HG02973 (cell line): Measurements from ENCODE around the gene TRAPPC10.

Experiments
- ATAC-seq: cut with Tn5 transposase; IDR thresholded peaks from one replicate; pipeline ENCODE4 v1.9.1; 2021; ENCODE audit warnings: moderate library complexity; ENCODE audit not compliant: unreplicated experiment

The TRAPPC10 gene, protein sequence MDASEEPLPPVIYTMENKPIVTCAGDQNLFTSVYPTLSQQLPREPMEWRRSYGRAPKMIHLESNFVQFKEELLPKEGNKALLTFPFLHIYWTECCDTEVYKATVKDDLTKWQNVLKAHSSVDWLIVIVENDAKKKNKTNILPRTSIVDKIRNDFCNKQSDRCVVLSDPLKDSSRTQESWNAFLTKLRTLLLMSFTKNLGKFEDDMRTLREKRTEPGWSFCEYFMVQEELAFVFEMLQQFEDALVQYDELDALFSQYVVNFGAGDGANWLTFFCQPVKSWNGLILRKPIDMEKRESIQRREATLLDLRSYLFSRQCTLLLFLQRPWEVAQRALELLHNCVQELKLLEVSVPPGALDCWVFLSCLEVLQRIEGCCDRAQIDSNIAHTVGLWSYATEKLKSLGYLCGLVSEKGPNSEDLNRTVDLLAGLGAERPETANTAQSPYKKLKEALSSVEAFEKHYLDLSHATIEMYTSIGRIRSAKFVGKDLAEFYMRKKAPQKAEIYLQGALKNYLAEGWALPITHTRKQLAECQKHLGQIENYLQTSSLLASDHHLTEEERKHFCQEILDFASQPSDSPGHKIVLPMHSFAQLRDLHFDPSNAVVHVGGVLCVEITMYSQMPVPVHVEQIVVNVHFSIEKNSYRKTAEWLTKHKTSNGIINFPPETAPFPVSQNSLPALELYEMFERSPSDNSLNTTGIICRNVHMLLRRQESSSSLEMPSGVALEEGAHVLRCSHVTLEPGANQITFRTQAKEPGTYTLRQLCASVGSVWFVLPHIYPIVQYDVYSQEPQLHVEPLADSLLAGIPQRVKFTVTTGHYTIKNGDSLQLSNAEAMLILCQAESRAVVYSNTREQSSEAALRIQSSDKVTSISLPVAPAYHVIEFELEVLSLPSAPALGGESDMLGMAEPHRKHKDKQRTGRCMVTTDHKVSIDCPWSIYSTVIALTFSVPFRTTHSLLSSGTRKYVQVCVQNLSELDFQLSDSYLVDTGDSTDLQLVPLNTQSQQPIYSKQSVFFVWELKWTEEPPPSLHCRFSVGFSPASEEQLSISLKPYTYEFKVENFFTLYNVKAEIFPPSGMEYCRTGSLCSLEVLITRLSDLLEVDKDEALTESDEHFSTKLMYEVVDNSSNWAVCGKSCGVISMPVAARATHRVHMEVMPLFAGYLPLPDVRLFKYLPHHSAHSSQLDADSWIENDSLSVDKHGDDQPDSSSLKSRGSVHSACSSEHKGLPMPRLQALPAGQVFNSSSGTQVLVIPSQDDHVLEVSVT

DNA sequence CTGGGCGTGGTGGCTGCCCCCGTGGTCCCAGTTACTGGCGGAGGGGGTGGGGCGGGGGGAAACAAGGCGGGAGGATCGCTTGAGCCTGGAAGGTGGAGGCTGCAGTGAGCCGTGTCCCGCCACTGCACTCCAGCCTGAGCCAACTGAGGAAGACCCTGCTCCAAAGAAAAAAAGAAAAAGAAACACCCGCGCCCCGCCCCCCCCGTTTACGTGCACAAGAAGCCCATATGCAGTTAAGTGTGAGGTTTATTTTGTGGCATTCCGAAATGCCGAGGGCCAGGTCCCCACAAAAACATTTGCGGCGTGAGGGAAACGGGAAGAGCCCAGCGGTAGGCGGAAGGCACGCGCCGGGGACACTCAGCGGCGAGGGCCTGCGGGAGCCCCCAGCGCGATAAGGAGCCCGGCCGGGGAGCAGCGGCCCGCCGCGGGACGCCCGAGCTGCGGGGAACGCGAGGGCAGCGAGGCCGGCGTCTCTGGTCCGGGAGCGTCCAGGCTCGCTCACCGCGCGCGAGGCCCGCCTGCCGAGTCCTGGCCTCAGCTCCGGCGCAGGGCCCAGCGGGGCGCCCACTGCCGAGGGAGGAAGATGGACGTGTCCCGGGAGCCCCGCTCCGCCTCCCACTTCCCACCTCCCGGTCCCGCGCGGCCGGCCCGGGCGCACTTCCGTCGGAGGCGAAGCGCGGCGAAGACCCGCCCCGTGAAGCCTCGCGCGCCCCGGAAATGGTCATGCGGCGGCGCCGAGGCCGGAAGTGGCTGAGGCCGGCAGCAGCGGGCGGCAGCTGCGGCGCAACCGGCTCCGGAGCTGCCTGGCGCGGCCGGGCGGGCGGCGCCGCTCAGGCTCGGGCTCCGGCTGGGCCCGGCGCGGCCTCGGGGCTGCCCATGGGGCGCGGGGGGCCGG, at the start of gene TRAPPC10:
TRAPPC10 (plus strand) TSS at position 731 of the 895 bp plus-strand sequence. CDS start 185 bp downstream, outside the sequence.
- ATAC-seq, result peak; percentile 57

DNA sequence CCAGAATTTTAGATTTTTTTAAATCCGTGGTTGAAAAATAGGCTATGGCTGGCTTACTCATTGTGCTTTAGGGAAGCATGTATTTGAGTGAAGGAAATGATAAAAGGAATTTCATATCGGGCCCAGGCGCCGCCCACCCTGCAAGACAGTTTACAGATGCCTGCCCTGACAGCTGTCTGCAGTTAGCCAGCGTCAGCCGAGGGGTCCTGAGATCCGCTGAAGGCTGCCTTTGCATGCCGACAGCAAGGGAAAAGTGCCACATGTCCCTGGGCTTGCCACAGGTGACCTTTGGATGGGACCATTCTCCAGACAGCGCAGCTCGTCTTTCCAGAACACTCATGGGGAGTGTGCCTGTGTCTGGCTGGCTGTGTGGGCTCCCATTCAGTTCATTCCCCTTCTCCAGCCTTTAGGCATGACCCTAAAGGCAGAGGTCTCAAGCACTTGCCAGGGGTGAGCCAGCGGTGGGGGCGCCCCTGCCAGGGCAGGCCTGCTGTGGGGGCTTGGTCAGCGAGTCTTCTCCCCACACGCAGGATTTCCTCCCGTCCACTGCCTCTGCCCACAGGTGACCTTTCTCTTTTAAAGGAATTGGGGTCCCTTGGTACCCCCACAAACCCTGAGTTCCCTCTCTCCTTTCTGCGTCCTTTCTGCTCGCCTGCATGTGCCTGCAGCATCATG, 46.1 kb upstream of the TRAPPC10 start:
- no peak for ATAC-seq

- ATAC-seq, result no peak
These were observed 45.1 kb upstream of the TRAPPC10 start for GRCh38 chr21:43966946-43967512.

DNA sequence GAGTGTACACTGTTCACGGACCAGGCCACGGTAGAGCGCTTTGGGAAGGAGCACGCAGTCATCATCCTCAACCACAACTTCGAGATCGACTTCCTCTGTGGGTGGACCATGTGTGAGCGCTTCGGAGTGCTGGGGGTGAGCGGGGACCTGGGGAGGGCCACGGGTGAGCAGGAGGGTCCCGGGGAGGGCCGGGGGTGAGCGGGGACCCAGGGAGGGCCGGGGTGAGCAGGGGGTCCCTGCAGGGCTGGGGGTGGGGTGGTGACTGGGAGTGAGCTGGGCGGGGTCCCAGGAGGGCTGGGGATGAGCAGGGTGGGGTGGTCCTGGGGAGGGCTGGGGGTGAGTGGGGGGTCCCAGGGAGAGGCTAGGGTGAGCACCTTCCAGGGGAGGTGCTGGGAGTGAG, 44.1 kb upstream of the TRAPPC10 start:
- ATAC-seq, result no peak

GRCh38 chr21:43968410-43969114, 43.5 kb upstream of the TRAPPC10 start:
- ATAC-seq, result no peak

DNA sequence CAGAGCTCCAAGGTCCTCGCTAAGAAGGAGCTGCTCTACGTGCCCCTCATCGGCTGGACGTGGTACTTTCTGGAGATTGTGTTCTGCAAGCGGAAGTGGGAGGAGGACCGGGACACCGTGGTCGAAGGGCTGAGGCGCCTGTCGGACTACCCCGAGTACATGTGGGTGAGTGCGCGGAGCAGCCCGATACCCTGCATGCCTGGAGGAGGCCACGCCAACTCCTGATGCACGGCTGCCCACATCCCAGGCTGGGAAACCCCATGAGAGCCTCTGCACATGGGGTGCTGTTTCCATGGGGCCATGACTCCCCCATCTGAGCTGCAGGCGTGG, 43.0 kb upstream of the TRAPPC10 start:
- ATAC-seq, result no peak

GRCh38 chr21:43970551-43970950, 41.6 kb upstream of the TRAPPC10 start:
- no peak for ATAC-seq

- no peak for ATAC-seq
These were observed 40.7 kb upstream of the TRAPPC10 start for GRCh38 chr21:43971201-43971991.

GRCh38 chr21:43971992-43972255, 40.2 kb upstream of the TRAPPC10 start:
- ATAC-seq, result no peak

GRCh38 chr21:43972850-43973633, 39.1 kb upstream of the TRAPPC10 start:
- no peak for ATAC-seq

DNA sequence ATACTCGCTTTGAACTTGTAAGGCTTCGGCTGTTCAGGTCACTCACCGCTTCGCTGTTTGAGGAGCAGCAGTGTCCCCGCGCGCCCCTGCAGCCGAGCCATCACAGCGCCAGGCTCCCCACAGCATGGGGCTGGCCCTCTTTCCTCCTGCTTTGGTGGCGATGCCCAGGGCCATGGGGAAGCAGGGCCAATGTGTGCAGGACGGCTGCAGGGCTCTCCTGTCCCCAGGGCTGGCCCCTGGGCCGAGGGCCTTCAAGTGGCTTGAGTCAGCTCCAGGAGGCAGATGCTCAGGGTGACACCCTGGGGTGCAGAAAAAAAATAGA, 38.5 kb upstream of the TRAPPC10 start:
- no peak for ATAC-seq

DNA sequence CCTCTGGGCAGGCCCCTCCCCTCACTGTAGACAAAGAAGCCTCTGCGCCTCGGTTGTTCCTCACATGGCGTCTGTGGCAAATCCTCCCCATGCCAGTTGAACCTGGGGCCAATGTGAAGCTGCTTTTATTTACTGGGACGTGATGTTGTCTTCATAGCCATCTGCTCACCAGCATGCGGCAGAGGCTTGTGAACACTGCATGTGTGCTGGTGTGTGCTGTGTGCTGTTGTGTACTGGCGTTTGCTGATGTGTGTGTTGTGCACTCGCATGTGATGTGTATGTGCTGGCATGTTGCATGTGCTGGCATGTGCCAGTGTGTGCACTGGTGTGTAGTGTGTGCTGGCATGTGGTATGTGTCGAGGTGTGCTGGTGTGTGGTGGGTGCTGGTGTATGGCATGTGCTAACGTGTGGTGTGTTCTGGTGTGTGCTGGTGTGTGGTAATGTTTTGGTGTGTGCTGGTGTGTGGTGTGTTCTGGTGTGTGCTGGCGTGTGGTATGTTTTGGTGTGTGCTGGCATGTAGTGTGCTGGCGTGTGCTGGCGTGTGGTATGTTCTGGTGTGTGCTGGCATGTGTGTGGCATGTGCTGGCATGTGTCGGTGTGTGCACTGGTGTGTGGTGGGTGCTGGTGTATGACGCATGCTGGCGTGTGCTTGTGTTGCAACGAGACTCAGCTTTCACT, 37.2 kb upstream of the TRAPPC10 start:
- no peak for ATAC-seq

GRCh38 chr21:43975469-43976098, 36.5 kb upstream of the TRAPPC10 start:
- no peak for ATAC-seq

DNA sequence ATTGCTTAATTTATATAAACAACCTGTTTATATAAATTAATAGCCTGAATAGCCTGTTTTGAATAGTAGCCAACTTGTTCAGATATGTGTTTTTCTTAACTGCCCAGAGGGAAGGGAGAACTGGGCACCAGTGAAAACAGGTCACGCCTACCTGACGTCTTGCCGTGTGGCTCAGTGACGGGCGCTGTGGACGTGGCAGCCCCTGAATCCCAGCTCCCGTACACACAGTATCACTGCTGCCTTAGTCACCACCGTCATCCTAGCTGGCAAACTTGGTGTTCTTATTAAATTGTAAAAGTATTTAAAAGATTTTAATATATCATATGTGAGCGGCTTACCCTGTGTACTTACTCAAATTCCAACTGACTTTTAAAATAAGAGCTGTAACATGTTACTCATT, 35.4 kb upstream of the TRAPPC10 start:
- no peak for ATAC-seq

- ATAC-seq, result no peak
These were observed 34.0 kb upstream of the TRAPPC10 start for GRCh38 chr21:43978060-43978459.

DNA sequence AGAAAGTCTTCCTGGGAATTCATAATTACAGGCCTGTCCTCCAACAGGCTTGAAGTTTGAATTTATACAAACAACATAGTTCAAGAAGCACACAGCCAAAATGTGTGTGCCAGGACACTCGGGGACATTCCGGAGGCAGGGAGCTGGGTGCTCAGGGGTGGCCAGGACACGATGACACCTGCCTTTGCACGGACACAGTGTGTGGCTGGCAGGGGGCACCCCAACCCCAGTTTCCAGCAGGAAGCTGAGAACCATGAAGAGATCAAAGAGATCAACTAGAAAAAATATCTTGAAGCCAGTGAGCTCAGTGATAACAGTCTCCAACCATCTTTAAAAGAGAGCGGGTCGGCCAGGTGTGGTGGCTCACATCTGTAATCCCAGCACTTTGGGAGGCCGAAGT, 32.5 kb upstream of the TRAPPC10 start:
- no peak for ATAC-seq
